ENCODE data around the gene NDUFS1.
A peak's percentile ranks its signal among the peaks of the same experiment; 100 is the strongest.
"Not testable (repeated sequence)": the region's sequence is repeated elsewhere in the genome, so short reads cannot be mapped to it uniquely, and the experiment has no call there.

Gene NDUFS1

GRCh38 chr2:206160807-206161179 is 1.5 kb upstream of the NDUFS1 start:
- DNase-seq: no peak

GRCh38 chr2:206160125-206160806 is 1.0 kb upstream of the NDUFS1 start:
- DNase-seq: peak; percentile 75

GRCh38 chr2:206158563-206159345 is 490 bp downstream of the NDUFS1 start:
- peak; percentile 45 for DNase-seq

GRCh38 chr2:206157014-206157413 is 2.2 kb downstream of the NDUFS1 start:
- not testable (repeated sequence) for DNase-seq

- peak; percentile 68 for DNase-seq
Measured at GRCh38 chr2:206154197-206154596, 5.0 kb downstream of the NDUFS1 start.

- DNase-seq: no peak
Measured at GRCh38 chr2:206150631-206151030, 8.6 kb downstream of the NDUFS1 start.

GRCh38 chr2:206150168-206150567 is 9.1 kb downstream of the NDUFS1 start:
- DNase-seq: no peak

GRCh38 chr2:206149330-206149729 is 9.9 kb downstream of the NDUFS1 start:
- no peak for DNase-seq

GRCh38 chr2:206145665-206146064 is 13.6 kb downstream of the NDUFS1 start:
- DNase-seq: no peak

GRCh38 chr2:206144383-206144782 is 14.9 kb downstream of the NDUFS1 start:
- DNase-seq: no peak

- DNase-seq: no peak
Measured at GRCh38 chr2:206143451-206143850, 15.8 kb downstream of the NDUFS1 start.

- no peak for DNase-seq
Measured at GRCh38 chr2:206127656-206128055, 31.6 kb downstream of the NDUFS1 start.

GRCh38 chr2:206125901-206126300 is 33.3 kb downstream of the NDUFS1 start:
- no peak for DNase-seq

GRCh38 chr2:206122569-206122968 is 36.7 kb downstream of the NDUFS1 start:
- not testable (repeated sequence) for DNase-seq

GRCh38 chr2:206116278-206116677 is 43.0 kb downstream of the NDUFS1 start:
- no peak for DNase-seq

GRCh38 chr2:206115026-206115578 is 44.1 kb downstream of the NDUFS1 start:
- DNase-seq: no peak

- DNase-seq: no peak
Measured at GRCh38 chr2:206112846-206113547, 46.2 kb downstream of the NDUFS1 start.

- no peak for DNase-seq
Measured at GRCh38 chr2:206112108-206112507, 47.1 kb downstream of the NDUFS1 start.

GRCh38 chr2:206108713-206109112 is 50.5 kb downstream of the NDUFS1 start:
- no peak for DNase-seq

- DNase-seq: no peak
Measured at GRCh38 chr2:206105541-206105940, 53.7 kb downstream of the NDUFS1 start.

GRCh38 chr2:206105038-206105437 is 54.2 kb downstream of the NDUFS1 start:
- no peak for DNase-seq

GRCh38 chr2:206098872-206099271 is 60.4 kb downstream of the NDUFS1 start:
- DNase-seq: not testable (repeated sequence)

- no peak for DNase-seq
Measured at GRCh38 chr2:206098471-206098870, 60.8 kb downstream of the NDUFS1 start.

GRCh38 chr2:206096876-206097275 is 62.4 kb downstream of the NDUFS1 start:
- no peak for DNase-seq
